HL-60 (cell line): Measurements from ENCODE around the gene MACF1.

ENCODE experiments used
- DNase-seq, 2 experiments: peaks; one replicate each; pipeline ENCODE4 v3.0.0-alpha.2; 2010 to 2020; ENCODE audit warnings: low read depth in 1 of 2, low spot score in 1 of 2
- H3K27ac ChIP-seq: fragments of 250-450 bp; sonication (Bioruptor Pico); replicated peaks from 2 replicates; pipeline ENCODE4 v1.5.1; 2020; ENCODE audit warnings: mild to moderate bottlenecking, moderate library complexity
- H3K27me3 ChIP-seq: fragments of 250-450 bp; sonication (Bioruptor Pico); 2 replicates; pipeline ENCODE4 v1.5.1; 2021; ENCODE audit warnings: mild to moderate bottlenecking, moderate library complexity; ENCODE audit not compliant: insufficient read depth, poor library complexity, severe bottlenecking
- H3K4me3 ChIP-seq: replicated peaks from 2 replicates; pipeline ENCODE4 v1.5.1; 2011; ENCODE audit warnings: mild to moderate bottlenecking, control low read depth, low read length; ENCODE audit not compliant: insufficient read depth
- GABPA ChIP-seq: IDR thresholded peaks from 2 replicates; pipeline ENCODE4 v1.6.1; 2012; ENCODE audit warnings: low read depth
- POLR2AphosphoS5 ChIP-seq: IDR thresholded peaks from 2 replicates; pipeline ENCODE4 v1.6.1; 2012; ENCODE audit warnings: low read depth
- SPI1 ChIP-seq: IDR thresholded peaks from 2 replicates; pipeline ENCODE4 v1.6.1; 2012; ENCODE audit warnings: low read depth, mild to moderate bottlenecking, borderline replicate concordance
- TF ChIP-seq, protein P1 (sequence below): IDR thresholded peaks from 2 replicates; pipeline ENCODE4 v1.6.1; 2012; ENCODE audit warnings: low read depth; ENCODE audit not compliant: insufficient replicate concordance
- TF ChIP-seq, protein P2 (sequence below): IDR thresholded peaks from one replicate; pipeline ENCODE4 v1.5.1; 2011; ENCODE audit warnings: low read length, control low read depth, inconsistent platforms; ENCODE audit not compliant: insufficient read depth

The MACF1 gene

DNA sequence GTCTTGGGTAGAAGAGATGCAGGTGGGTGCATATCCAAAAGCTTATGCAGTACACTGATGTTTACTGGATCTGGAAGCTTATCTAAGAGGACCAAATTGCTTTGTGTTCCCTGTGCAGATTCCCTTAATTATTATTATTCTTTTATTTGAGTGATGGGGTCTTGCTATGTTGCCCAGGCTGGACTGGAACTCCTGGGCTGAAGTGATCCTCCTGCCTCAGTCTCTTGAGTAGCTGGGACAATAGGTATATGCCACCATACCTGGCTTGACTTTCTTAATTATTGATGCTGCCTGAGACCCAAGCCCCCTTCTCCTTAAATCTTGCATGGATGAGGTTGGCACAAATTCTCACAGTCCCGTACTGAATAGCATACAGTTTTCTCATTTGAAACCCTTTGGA, 83.0 kb downstream of the MACF1 start:
- DNase-seq, result no peak
- no peak overlapping the region for H3K27ac ChIP-seq
- no peak for TF ChIP-seq GABPA
- TF ChIP-seq, protein P1, sequence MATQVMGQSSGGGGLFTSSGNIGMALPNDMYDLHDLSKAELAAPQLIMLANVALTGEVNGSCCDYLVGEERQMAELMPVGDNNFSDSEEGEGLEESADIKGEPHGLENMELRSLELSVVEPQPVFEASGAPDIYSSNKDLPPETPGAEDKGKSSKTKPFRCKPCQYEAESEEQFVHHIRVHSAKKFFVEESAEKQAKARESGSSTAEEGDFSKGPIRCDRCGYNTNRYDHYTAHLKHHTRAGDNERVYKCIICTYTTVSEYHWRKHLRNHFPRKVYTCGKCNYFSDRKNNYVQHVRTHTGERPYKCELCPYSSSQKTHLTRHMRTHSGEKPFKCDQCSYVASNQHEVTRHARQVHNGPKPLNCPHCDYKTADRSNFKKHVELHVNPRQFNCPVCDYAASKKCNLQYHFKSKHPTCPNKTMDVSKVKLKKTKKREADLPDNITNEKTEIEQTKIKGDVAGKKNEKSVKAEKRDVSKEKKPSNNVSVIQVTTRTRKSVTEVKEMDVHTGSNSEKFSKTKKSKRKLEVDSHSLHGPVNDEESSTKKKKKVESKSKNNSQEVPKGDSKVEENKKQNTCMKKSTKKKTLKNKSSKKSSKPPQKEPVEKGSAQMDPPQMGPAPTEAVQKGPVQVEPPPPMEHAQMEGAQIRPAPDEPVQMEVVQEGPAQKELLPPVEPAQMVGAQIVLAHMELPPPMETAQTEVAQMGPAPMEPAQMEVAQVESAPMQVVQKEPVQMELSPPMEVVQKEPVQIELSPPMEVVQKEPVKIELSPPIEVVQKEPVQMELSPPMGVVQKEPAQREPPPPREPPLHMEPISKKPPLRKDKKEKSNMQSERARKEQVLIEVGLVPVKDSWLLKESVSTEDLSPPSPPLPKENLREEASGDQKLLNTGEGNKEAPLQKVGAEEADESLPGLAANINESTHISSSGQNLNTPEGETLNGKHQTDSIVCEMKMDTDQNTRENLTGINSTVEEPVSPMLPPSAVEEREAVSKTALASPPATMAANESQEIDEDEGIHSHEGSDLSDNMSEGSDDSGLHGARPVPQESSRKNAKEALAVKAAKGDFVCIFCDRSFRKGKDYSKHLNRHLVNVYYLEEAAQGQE, result no peak
- TF ChIP-seq, protein P2, sequence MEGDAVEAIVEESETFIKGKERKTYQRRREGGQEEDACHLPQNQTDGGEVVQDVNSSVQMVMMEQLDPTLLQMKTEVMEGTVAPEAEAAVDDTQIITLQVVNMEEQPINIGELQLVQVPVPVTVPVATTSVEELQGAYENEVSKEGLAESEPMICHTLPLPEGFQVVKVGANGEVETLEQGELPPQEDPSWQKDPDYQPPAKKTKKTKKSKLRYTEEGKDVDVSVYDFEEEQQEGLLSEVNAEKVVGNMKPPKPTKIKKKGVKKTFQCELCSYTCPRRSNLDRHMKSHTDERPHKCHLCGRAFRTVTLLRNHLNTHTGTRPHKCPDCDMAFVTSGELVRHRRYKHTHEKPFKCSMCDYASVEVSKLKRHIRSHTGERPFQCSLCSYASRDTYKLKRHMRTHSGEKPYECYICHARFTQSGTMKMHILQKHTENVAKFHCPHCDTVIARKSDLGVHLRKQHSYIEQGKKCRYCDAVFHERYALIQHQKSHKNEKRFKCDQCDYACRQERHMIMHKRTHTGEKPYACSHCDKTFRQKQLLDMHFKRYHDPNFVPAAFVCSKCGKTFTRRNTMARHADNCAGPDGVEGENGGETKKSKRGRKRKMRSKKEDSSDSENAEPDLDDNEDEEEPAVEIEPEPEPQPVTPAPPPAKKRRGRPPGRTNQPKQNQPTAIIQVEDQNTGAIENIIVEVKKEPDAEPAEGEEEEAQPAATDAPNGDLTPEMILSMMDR, result no peak
- TF ChIP-seq SPI1, result no peak

DNA sequence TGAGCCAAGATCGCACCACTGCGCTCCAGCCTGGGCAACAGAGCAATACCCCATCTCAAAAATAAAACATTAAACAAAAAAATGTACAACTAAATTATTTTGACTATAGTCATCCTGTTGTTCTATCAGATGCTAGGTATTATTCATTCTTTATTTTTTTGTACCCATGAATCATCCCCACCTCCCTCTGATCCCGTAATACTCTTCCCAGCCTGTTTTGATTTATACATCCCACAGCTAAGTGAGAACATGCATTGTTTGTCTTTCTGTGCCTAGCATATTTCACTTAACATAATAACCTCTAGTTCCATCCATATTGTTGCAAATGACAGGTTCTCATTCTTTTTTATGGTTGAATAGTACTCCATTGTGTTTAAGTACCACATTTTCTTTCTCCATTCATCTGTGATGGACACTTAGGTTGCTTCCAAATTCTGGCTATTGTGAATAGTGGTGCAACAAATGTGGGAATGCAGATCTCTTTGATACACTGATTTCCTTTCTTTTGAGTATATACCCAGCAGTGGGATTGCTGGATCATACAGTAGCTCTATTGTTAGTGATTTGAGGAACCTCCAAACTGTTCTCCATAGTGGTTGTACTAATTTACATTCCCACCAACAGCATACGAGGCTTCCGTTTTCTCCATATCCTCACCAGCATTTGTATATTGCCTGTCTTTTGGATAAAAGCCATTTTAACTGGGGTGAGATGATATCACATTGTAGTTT, 84.4 kb downstream of the MACF1 start:
- TF ChIP-seq, protein P1, result no peak
- no peak for TF ChIP-seq SPI1
- no peak for TF ChIP-seq GABPA
- TF ChIP-seq POLR2AphosphoS5, result no peak
- TF ChIP-seq, protein P2, result no peak
- Histone ChIP-seq H3K27ac (no peak overlapping the region), H3K4me3 (no peak overlapping the region), H3K27me3 (no peaks in the 10 kb centered on the region)
- DNase-seq, result no peak

More for the DNA sequence above, 83.0 kb downstream of the MACF1 start:
- Histone ChIP-seq H3K4me3 (no peak overlapping the region), H3K27me3 (no peaks in the 10 kb centered on the region)

DNA sequence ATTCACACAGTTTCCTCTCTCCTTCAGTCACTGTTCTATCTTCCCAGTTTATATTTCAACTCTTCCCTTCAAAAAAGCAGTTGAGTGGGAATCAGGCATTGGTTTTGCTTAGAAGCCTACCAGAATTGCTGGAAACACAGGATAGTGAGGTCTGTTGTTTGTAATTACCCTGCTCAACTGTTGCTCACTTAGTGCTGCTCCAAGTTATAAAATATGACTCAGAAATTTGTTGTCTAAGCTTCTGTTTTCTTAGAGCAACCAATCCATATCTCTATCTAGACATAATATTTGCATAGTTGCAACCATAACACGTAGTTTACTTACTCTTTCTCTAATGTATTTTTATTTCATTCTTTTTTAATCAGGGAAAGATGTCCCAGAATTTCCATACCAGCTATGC, 87.9 kb downstream of the MACF1 start:
- DNase-seq, result no peak
- TF ChIP-seq, protein P1, result no peak
- no peak for TF ChIP-seq POLR2AphosphoS5
- TF ChIP-seq SPI1, result no peak
- no peak for TF ChIP-seq GABPA
- TF ChIP-seq, protein P2, result no peak
- H3K27me3 ChIP-seq, result no peaks in the 10 kb centered on the region
- no peak overlapping the region for H3K27ac ChIP-seq
- H3K4me3 ChIP-seq, result no peak overlapping the region
